HG03196 (cell line): ENCODE data around the gene DOCK7.
A peak's percentile ranks its signal among the peaks of the same experiment; 100 is the strongest.
"Not testable (repeated sequence)": the region's sequence is repeated elsewhere in the genome, so short reads cannot be mapped to it uniquely, and the experiment has no call there.

ENCODE experiments used
- ATAC-seq: cut with Tn5 transposase; IDR thresholded peaks from one replicate; pipeline ENCODE4 v1.9.1; 2021; ENCODE audit not compliant: unreplicated experiment

Gene DOCK7

GRCh38 chr1:62687903-62688686 is at the start of gene DOCK7:
Gene DOCK7, minus strand, starts transcription at chr1:62688386. Its CDS starts 122 bp downstream, at chr1:62688264.
- peak; percentile 63 for ATAC-seq

- ATAC-seq: no peak
These were observed 47.4 kb upstream of the DOCK7 start for GRCh38 chr1:62735491-62736171.

GRCh38 chr1:62732331-62732730 is 44.1 kb upstream of the DOCK7 start:
- ATAC-seq: no peak

GRCh38 chr1:62728963-62729362 is 40.8 kb upstream of the DOCK7 start:
- no peak for ATAC-seq

- no peak for ATAC-seq
These were observed 39.6 kb upstream of the DOCK7 start for GRCh38 chr1:62727656-62728407.

GRCh38 chr1:62726011-62726442 is 37.8 kb upstream of the DOCK7 start:
- no peak for ATAC-seq

- no peak for ATAC-seq
These were observed 37.1 kb upstream of the DOCK7 start for GRCh38 chr1:62725255-62725654.

GRCh38 chr1:62724430-62724829 is 36.2 kb upstream of the DOCK7 start:
- ATAC-seq: no peak

GRCh38 chr1:62723883-62724282 is 35.7 kb upstream of the DOCK7 start:
- ATAC-seq: no peak

- ATAC-seq: peak; percentile 61
These were observed 34.6 kb upstream of the DOCK7 start for GRCh38 chr1:62722796-62723195.

GRCh38 chr1:62720946-62721554 is 32.9 kb upstream of the DOCK7 start:
- ATAC-seq: no peak

GRCh38 chr1:62718400-62718799 is 30.2 kb upstream of the DOCK7 start:
- ATAC-seq: not testable (repeated sequence)

- no peak for ATAC-seq
These were observed 29.3 kb upstream of the DOCK7 start for GRCh38 chr1:62717483-62717882.

GRCh38 chr1:62716397-62716796 is 28.2 kb upstream of the DOCK7 start:
- ATAC-seq: no peak

- no peak for ATAC-seq
These were observed 24.4 kb upstream of the DOCK7 start for GRCh38 chr1:62712336-62713243.

GRCh38 chr1:62707744-62708120 is 19.5 kb upstream of the DOCK7 start:
- ATAC-seq: no peak

GRCh38 chr1:62706985-62707743 is 19.0 kb upstream of the DOCK7 start:
- no peak for ATAC-seq

GRCh38 chr1:62698161-62698560 is 10.0 kb upstream of the DOCK7 start:
- ATAC-seq: not testable (repeated sequence)

- ATAC-seq: not testable (repeated sequence)
These were observed 6.3 kb upstream of the DOCK7 start for GRCh38 chr1:62694479-62694878.
